Neural cell (in vitro differentiated cells): ENCODE measurements around the gene CSF1.

Experiments used
- EZH2 ChIP-seq: fragments of 200-600, 300-800 bp; shearing (Covaris generic), sonication (generic); IDR thresholded peaks from 2 replicates; pipeline ENCODE4 v1.6.1; 2014; ENCODE audit warnings: antibody characterized with exemption, low read length, borderline replicate concordance, mild to moderate bottlenecking; ENCODE audit not compliant: insufficient read depth, poor library complexity, severe bottlenecking
- MXI1 ChIP-seq: fragments of 450-650 bp; conservative IDR thresholded peaks from 2 replicates; pipeline ENCODE4 v1.6.1; 2014; ENCODE audit warnings: antibody characterized with exemption, mild to moderate bottlenecking; ENCODE audit not compliant: poor library complexity, severe bottlenecking
- POLR2AphosphoS5 ChIP-seq: IDR thresholded peaks from 2 replicates; pipeline ENCODE4 v1.6.1; 2012
- RAD21 ChIP-seq: fragments of 450-650 bp; conservative IDR thresholded peaks from 2 replicates; pipeline ENCODE4 v1.6.1; 2014; ENCODE audit warnings: antibody characterized with exemption, mild to moderate bottlenecking, moderate library complexity
- TAF1 ChIP-seq: IDR thresholded peaks from 2 replicates; pipeline ENCODE4 v1.6.1; 2012; ENCODE audit warnings: low read depth
- TF ChIP-seq, protein P1 (sequence below): fragments of 450-650 bp; IDR thresholded peaks from 2 replicates; pipeline ENCODE4 v1.5.1; 2014; ENCODE audit warnings: antibody characterized with exemption, mild to moderate bottlenecking, moderate library complexity; ENCODE audit not compliant: poor library complexity, severe bottlenecking
- TF ChIP-seq, protein P2 (sequence below): IDR thresholded peaks from 2 replicates; pipeline ENCODE4 v1.6.1; 2012; ENCODE audit warnings: borderline replicate concordance

DNA sequence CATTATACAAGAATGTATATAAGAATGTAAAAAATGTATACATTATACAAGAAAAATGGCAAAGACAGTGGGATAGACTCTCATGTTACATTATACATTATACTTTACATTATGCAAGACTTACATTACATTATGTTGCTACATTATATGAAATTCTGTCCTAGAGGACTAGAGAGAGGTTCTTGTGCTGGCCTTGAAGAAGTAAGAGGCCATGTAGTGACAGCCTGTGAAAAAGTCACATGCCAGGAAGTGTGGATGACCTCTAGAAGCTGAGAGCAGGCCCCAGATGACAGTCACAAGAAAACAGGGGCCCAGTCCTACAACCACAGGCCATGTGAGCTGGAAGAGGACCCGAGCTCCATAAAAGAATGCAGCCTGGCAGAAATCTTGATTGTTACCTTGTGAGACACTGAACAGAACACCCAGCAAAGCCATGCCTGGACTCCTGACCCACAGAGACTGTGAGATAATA lies 43.4 kb downstream of the CSF1 start:
- TF ChIP-seq, protein P1, sequence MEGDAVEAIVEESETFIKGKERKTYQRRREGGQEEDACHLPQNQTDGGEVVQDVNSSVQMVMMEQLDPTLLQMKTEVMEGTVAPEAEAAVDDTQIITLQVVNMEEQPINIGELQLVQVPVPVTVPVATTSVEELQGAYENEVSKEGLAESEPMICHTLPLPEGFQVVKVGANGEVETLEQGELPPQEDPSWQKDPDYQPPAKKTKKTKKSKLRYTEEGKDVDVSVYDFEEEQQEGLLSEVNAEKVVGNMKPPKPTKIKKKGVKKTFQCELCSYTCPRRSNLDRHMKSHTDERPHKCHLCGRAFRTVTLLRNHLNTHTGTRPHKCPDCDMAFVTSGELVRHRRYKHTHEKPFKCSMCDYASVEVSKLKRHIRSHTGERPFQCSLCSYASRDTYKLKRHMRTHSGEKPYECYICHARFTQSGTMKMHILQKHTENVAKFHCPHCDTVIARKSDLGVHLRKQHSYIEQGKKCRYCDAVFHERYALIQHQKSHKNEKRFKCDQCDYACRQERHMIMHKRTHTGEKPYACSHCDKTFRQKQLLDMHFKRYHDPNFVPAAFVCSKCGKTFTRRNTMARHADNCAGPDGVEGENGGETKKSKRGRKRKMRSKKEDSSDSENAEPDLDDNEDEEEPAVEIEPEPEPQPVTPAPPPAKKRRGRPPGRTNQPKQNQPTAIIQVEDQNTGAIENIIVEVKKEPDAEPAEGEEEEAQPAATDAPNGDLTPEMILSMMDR, result no peak
- TF ChIP-seq EZH2 (no peak), POLR2AphosphoS5 (no peak), RAD21 (no peak), MXI1 (no peak), TAF1 (no peak)
- TF ChIP-seq, protein P2, sequence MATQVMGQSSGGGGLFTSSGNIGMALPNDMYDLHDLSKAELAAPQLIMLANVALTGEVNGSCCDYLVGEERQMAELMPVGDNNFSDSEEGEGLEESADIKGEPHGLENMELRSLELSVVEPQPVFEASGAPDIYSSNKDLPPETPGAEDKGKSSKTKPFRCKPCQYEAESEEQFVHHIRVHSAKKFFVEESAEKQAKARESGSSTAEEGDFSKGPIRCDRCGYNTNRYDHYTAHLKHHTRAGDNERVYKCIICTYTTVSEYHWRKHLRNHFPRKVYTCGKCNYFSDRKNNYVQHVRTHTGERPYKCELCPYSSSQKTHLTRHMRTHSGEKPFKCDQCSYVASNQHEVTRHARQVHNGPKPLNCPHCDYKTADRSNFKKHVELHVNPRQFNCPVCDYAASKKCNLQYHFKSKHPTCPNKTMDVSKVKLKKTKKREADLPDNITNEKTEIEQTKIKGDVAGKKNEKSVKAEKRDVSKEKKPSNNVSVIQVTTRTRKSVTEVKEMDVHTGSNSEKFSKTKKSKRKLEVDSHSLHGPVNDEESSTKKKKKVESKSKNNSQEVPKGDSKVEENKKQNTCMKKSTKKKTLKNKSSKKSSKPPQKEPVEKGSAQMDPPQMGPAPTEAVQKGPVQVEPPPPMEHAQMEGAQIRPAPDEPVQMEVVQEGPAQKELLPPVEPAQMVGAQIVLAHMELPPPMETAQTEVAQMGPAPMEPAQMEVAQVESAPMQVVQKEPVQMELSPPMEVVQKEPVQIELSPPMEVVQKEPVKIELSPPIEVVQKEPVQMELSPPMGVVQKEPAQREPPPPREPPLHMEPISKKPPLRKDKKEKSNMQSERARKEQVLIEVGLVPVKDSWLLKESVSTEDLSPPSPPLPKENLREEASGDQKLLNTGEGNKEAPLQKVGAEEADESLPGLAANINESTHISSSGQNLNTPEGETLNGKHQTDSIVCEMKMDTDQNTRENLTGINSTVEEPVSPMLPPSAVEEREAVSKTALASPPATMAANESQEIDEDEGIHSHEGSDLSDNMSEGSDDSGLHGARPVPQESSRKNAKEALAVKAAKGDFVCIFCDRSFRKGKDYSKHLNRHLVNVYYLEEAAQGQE, result no peak
